OCI-LY7 (cell line): ENCODE results near the gene NT5M. TPM values are rescaled to one million over a fixed set of nuclear protein-coding genes. Genes with fewer than 3 reads are reported as not detected.

Experiments used
- BruUV-seq: library from RNA; stranded (reverse); fragments of 400-500 nt; replicated peaks from 2 replicates; lab custom pipeline; 2021; lab: Mats Ljungman, UMichigan
- CTCF ChIA-PET: fragments of 300-600 bp; sonication (Branson Sonifier 250); formaldehyde crosslinking; loops from one replicate; lab custom pipeline; 2022; ENCODE audit warnings: antibody characterized with exemption; ENCODE audit not compliant: unreplicated experiment; lab: Charles Lee
- POLR2A ChIA-PET: fragments of 300-600 bp; sonication (Branson Sonifier 250); formaldehyde crosslinking; loops from one replicate; lab custom pipeline; 2022; ENCODE audit warnings: antibody characterized with exemption; lab: Charles Lee
- DNase-seq: peaks from one replicate; pipeline ENCODE4 v3.0.0-alpha.2; 2015; ENCODE audit warnings: low spot score
- H2AFZ ChIP-seq: fragments of 200-600 bp; sonication (generic), shearing (Covaris generic); 2 replicates; pipeline ENCODE4 v1.6.1; 2014; ENCODE audit warnings: mild to moderate bottlenecking, antibody characterized with exemption, low read length, moderate library complexity
- H3K27ac ChIP-seq: fragments of 200-600 bp; sonication (generic); 2 replicates; pipeline ENCODE4 v1.5.1; 2014; ENCODE audit warnings: mixed run types, low read depth, mild to moderate bottlenecking, moderate library complexity, low read length, inconsistent platforms; ENCODE audit not compliant: poor library complexity, severe bottlenecking
- H3K36me3 ChIP-seq: fragments of 200-600 bp; sonication (generic); 2 replicates; pipeline ENCODE4 v1.6.1; 2014; ENCODE audit warnings: mild to moderate bottlenecking, antibody characterized with exemption, low read length, moderate library complexity, mixed read lengths; ENCODE audit not compliant: insufficient read depth
- H3K4me1 ChIP-seq: fragments of 200-600 bp; sonication (generic); 2 replicates; pipeline ENCODE4 v1.5.1; 2014; ENCODE audit warnings: mild to moderate bottlenecking, low read length; ENCODE audit not compliant: insufficient read depth, poor library complexity, severe bottlenecking
- H3K4me2 ChIP-seq: fragments of 200-600 bp; sonication (generic); 2 replicates; pipeline ENCODE4 v1.6.1; 2014; ENCODE audit warnings: mild to moderate bottlenecking, low read length
- H3K4me3 ChIP-seq: fragments of 200-600 bp; sonication (generic); 2 replicates; pipeline ENCODE4 v1.5.1; 2014; ENCODE audit warnings: mild to moderate bottlenecking, low read depth, low read length; ENCODE audit not compliant: poor library complexity, severe bottlenecking
- H3K79me2 ChIP-seq: fragments of 200-600 bp; sonication (generic); 2 replicates; pipeline ENCODE4 v1.6.1; 2016; ENCODE audit warnings: low read depth, mild to moderate bottlenecking, low read length, moderate library complexity, mixed read lengths; ENCODE audit not compliant: insufficient read depth
- H3K9me2 ChIP-seq: fragments of 200-600 bp; sonication (generic); 2 replicates; pipeline ENCODE4 v1.6.1; 2016; ENCODE audit warnings: mild to moderate bottlenecking, low read length, mixed read lengths; ENCODE audit not compliant: insufficient read depth
- H3K9me3 ChIP-seq: fragments of 200-600 bp; sonication (generic); 2 replicates; pipeline ENCODE4 v1.6.1; 2014; ENCODE audit warnings: mild to moderate bottlenecking, mixed run types, low read length, mixed read lengths
- H4K20me1 ChIP-seq: fragments of 200-600 bp; sonication (generic); 2 replicates; pipeline ENCODE4 v1.6.1; 2014; ENCODE audit warnings: mild to moderate bottlenecking, antibody characterized with exemption, low read length, moderate library complexity, mixed read lengths; ENCODE audit not compliant: insufficient read depth
- EZH2phosphoT487 ChIP-seq: fragments of 200-600 bp; sonication (generic); IDR thresholded peaks from 2 replicates; pipeline ENCODE4 v1.6.1; 2018; ENCODE audit warnings: low read depth, borderline replicate concordance, mild to moderate bottlenecking, mixed run types, antibody characterized with exemption, low read length, moderate library complexity, mixed read lengths
- intact Hi-C: fragments of 100-400 bp; cut with micrococcal nuclease; formaldehyde crosslinking; loops from one replicate; pipeline ENCODE4 v1.10.0; 2022; ENCODE audit not compliant: unreplicated experiment
- total RNA-seq, 2 experiments: library from RNA; depleted of rRNA in 1 of 2; stranded (reverse); fragments of >200 nt in 1 of 2; shearing (Covaris generic) in 1 of 2; gene quantifications; 2 replicates each; pipeline ENCODE4 v1.2.3, GENCODE V29; 2014 to 2022
- TF ChIP-seq, protein P1 (sequence below): fragments of 200-600 bp; sonication (generic); conservative IDR thresholded peaks from 2 replicates; pipeline ENCODE4 v1.5.1; 2014; ENCODE audit warnings: mild to moderate bottlenecking, antibody characterized with exemption, low read length, moderate library complexity, mixed read lengths

The NT5M gene
- total RNA-seq, 2 experiments from 2014 or later: 8.2 to 14.0 TPM

DNA sequence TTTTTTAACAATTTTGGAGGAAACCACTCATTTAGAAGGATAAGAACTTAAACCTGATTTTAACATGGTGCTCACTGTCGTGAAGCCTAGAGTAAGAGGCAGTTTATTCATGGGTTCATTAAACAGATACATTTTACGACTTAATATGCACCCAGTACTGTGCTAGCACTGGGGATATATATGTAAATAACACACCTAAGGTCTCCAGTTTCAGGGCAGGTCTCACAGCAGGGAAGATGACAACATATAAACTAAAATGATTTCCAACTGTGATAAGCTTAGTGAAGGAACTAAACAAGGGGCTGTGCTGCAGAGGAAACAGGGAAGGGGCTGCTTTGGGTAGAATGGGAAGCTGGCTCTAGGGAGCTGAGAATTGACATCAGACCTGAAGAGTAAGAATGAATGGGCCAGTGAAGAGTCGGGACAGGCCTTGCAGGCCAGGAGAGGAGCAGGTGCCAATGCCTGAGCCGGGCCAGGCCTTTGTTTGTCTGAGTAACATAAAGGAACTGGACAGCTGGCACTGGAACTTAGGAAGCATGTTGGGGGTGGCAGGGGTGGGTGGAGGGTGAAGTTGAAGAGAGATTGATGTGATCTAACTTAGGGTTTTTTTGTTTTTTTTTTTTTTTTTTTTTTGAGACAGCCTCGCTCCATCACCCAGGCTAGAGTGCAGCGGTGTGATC is 12.1 kb downstream of the NT5M start:
- Histone ChIP-seq H3K9me3 (peaks cover 3% of the 10 kb centered on the region; the same call in 1 of the 2 replicates), H3K4me2 (no peak overlapping the region), H3K79me2 (no peaks in the 10 kb centered on the region), H3K27ac (no peak overlapping the region), H2AFZ (no peak overlapping the region), H3K36me3 (no peaks in the 10 kb centered on the region), H3K4me1 (no peaks in the 10 kb centered on the region), H3K9me2 (no peaks in the 10 kb centered on the region), H4K20me1 (no peaks in the 10 kb centered on the region), H3K4me3 (no peak overlapping the region)
- ChIA-PET CTCF (interaction anchor here (0.5 kb wide), 1 partner anchor 15 kb away, joined by 4 read pairs; no protein-coding TSS in a partner anchor), POLR2A (interaction anchor here (0.7 kb wide), 1 partner anchor 336 kb away, joined by 5 read pairs; no protein-coding TSS in a partner anchor)
- no TSS peak for BruUV-seq
- intact Hi-C loops: loop anchor here (10.0 kb wide), 1 partner anchor 50 kb away; no protein-coding TSS in a partner anchor
- DNase-seq: no peak
- TF ChIP-seq, protein P1, sequence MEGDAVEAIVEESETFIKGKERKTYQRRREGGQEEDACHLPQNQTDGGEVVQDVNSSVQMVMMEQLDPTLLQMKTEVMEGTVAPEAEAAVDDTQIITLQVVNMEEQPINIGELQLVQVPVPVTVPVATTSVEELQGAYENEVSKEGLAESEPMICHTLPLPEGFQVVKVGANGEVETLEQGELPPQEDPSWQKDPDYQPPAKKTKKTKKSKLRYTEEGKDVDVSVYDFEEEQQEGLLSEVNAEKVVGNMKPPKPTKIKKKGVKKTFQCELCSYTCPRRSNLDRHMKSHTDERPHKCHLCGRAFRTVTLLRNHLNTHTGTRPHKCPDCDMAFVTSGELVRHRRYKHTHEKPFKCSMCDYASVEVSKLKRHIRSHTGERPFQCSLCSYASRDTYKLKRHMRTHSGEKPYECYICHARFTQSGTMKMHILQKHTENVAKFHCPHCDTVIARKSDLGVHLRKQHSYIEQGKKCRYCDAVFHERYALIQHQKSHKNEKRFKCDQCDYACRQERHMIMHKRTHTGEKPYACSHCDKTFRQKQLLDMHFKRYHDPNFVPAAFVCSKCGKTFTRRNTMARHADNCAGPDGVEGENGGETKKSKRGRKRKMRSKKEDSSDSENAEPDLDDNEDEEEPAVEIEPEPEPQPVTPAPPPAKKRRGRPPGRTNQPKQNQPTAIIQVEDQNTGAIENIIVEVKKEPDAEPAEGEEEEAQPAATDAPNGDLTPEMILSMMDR: no peak
- TF ChIP-seq EZH2phosphoT487: no peak

DNA sequence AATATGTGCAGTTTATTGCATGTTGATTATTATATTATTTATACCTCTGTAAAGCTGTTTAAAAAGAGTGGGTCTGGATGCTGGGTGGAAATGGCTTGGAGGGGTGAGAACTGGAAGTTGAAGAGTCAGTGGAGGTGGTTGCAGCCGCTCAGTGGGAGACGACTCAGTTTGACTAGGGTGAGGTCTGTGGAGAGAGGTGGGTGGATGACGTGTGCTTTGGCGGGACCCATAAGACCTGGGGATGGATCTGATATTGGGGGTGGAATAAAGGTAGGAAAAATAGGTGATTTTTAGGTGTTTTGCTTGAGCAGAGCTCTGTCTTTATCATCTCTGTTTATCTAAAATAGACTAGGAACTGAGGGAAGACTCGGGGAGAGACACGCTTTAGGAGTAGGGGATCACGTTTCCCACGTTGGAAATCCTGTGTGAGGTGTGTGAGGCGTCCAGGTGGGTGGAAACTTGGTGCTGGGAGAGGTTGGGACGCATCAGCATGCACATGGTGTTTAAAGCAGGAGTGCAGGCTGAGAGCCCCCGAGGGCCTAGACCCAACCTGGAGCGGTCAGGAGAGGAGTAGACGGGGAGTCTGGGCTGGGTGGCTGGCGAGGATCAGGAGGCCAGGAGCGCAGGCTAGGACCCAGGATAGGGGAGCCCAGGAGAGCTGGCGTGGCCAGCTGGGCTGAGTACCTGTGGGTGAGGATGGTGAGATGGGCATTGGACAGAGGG is 17.2 kb downstream of the NT5M start:
- intact Hi-C loops: no loop called here
- ChIA-PET POLR2A (no interaction called here), CTCF (no interaction called here)

More for the DNA sequence above, 17.2 kb downstream of the NT5M start:
- no peak for DNase-seq
- Histone ChIP-seq H3K4me1 (no peaks in the 10 kb centered on the region), H3K36me3 (no peaks in the 10 kb centered on the region), H3K9me2 (no peaks in the 10 kb centered on the region), H4K20me1 (no peaks in the 10 kb centered on the region), H3K4me2 (no peak overlapping the region), H3K79me2 (no peaks in the 10 kb centered on the region), H3K4me3 (no peak overlapping the region), H3K9me3 (no peaks in the 10 kb centered on the region), H2AFZ (no peak overlapping the region), H3K27ac (no peak overlapping the region)
- no TSS peak for BruUV-seq
- no peak for TF ChIP-seq EZH2phosphoT487
- TF ChIP-seq, protein P1: no peak
